H1 (cell line): ENCODE measurements around the gene GLIS2. TPM values are rescaled to one million over a fixed set of nuclear protein-coding genes. Genes with fewer than 3 reads are reported as not detected.
A peak's percentile ranks its signal among the peaks of the same experiment; 100 is the strongest.

Source experiments
- CTCF ChIA-PET: fragments of 300-600 bp; sonication (Branson Sonifier 250); formaldehyde crosslinking; loops from one replicate; lab custom pipeline; 2021; ENCODE audit not compliant: partially characterized antibody; lab: Charles Lee
- POLR2A ChIA-PET: fragments of 300-600 bp; sonication (Branson Sonifier 250); formaldehyde crosslinking; loops from one replicate; lab custom pipeline; 2021; ENCODE audit warnings: inconsistent platforms; ENCODE audit not compliant: partially characterized antibody; lab: Charles Lee
- DNase-seq, 2 experiments: peaks; one replicate each; pipeline versions ENCODE4 v3.0.0 to v3.0.0-alpha.2; 2010 to 2022; ENCODE audit warnings: low spot score in 2 of 2, low read depth in 1 of 2, mixed read lengths in 1 of 2
- FAIRE-seq: peaks from 2 replicates; lab custom pipeline; 2011; peaks lifted over from hg19 to GRCh38; lab: Jason Lieb, UNC
- H2AFZ ChIP-seq: 2 replicates; pipeline ENCODE4 v1.8.1; 2012; ENCODE audit warnings: low read length, inconsistent platforms
- H2AK5ac ChIP-seq: 2 replicates; pipeline ENCODE4 v1.6.1; 2013; ENCODE audit warnings: low read depth, low read length
- H2BK120ac ChIP-seq: replicated peaks from 2 replicates; pipeline ENCODE3; 2013; ENCODE audit warnings: low read depth, low read length, inconsistent platforms
- H2BK12ac ChIP-seq: 2 replicates; pipeline ENCODE4 v1.6.1; 2013; ENCODE audit warnings: low read depth, low read length
- H2BK15ac ChIP-seq: 2 replicates; pipeline ENCODE4 v1.6.1; 2013; ENCODE audit warnings: low read length
- H2BK20ac ChIP-seq: 2 replicates; pipeline ENCODE4 v1.6.1; 2013; ENCODE audit warnings: low read length
- H2BK5ac ChIP-seq: 2 replicates; pipeline ENCODE4 v1.6.1; 2013; ENCODE audit warnings: low read depth, low read length
- H3K14ac ChIP-seq: 2 replicates; pipeline ENCODE4 v1.6.1; 2013; ENCODE audit warnings: inconsistent platforms; ENCODE audit not compliant: insufficient read length
- H3K18ac ChIP-seq: 2 replicates; pipeline ENCODE4 v1.6.1; 2013; ENCODE audit warnings: low read length; ENCODE audit errors: extremely low read depth
- H3K23ac ChIP-seq: 2 replicates; pipeline ENCODE4 v1.6.1; 2013; ENCODE audit warnings: inconsistent platforms; ENCODE audit not compliant: insufficient read length
- H3K23me2 ChIP-seq: 2 replicates; pipeline ENCODE4 v1.6.1; 2013; ENCODE audit warnings: low read depth, low read length
- H3K27ac ChIP-seq: 2 replicates; pipeline ENCODE4 v1.6.1; 2011; ENCODE audit warnings: low read depth, low read length, inconsistent platforms
- H3K27me3 ChIP-seq, 4 experiments: replicated peaks in 1 of 4; 1 replicate in 1 of 4; 2 replicates in 3 of 4; pipeline versions ENCODE4 v1.6.1 to v1.8.1; 2011 to 2013; ENCODE audit warnings: low read length in 3 of 4, mild to moderate bottlenecking in 3 of 4, inconsistent platforms in 2 of 4, mixed read lengths in 2 of 4, moderate library complexity in 1 of 4; ENCODE audit not compliant: control insufficient read depth in 3 of 4, insufficient read depth in 3 of 4; ENCODE audit errors: extremely low read depth in 1 of 4
- H3K36me3 ChIP-seq, 4 experiments: 2 replicates each; pipeline versions ENCODE4 v1.6.1 to v1.8.1; 2011 to 2013; ENCODE audit warnings: mild to moderate bottlenecking in 4 of 4, low read length in 3 of 4, moderate library complexity in 2 of 4, control low read depth in 1 of 4, inconsistent platforms in 1 of 4; ENCODE audit not compliant: insufficient read depth in 4 of 4, control insufficient read depth in 2 of 4
- H3K4ac ChIP-seq: replicated peaks from 2 replicates; pipeline ENCODE3; 2013; ENCODE audit warnings: low read length, low read depth, mixed read lengths, inconsistent platforms; ENCODE audit not compliant: insufficient read length
- H3K4me1 ChIP-seq, 4 experiments: replicated peaks in 1 of 4; 1 replicate in 1 of 4; 2 replicates in 3 of 4; pipeline versions ENCODE4 v1.6.1 to v1.8.1; 2011 to 2013; ENCODE audit warnings: low read length in 3 of 4, inconsistent platforms in 2 of 4, mixed read lengths in 1 of 4; ENCODE audit not compliant: insufficient read depth in 4 of 4, control insufficient read depth in 3 of 4
- H3K4me2 ChIP-seq, 2 experiments: 2 replicates each; pipeline versions ENCODE4 v1.6.1 to v1.8.1; 2011 to 2013; ENCODE audit warnings: low read depth in 2 of 2, low read length in 2 of 2, control low read depth in 1 of 2, inconsistent platforms in 1 of 2, mild to moderate bottlenecking in 1 of 2; ENCODE audit not compliant: insufficient read depth in 1 of 2
- H3K4me3 ChIP-seq, 4 experiments: fragments of 200-600, 300-600 bp in 1 of 4; sonication (generic), shearing (Covaris generic), sonication (Bioruptor Twin) in 1 of 4; 2 replicates each; pipeline versions ENCODE4 v1.5.1 to v1.8.1; 2011 to 2016; ENCODE audit warnings: low read length in 4 of 4, low read depth in 3 of 4, control low read depth in 2 of 4, inconsistent platforms in 2 of 4, mild to moderate bottlenecking in 2 of 4, mixed read lengths in 1 of 4, moderate library complexity in 1 of 4; ENCODE audit not compliant: insufficient read depth in 2 of 4; ENCODE audit errors: extremely low read depth in 1 of 4
- H3K56ac ChIP-seq: replicated peaks from 2 replicates; pipeline ENCODE3; 2013; ENCODE audit warnings: low read depth, mild to moderate bottlenecking, mixed read lengths, low read length, inconsistent platforms; ENCODE audit not compliant: insufficient read length
- H3K79me1 ChIP-seq: 2 replicates; pipeline ENCODE4 v1.6.1; 2013; ENCODE audit warnings: low read depth, low read length, control low read depth
- H3K79me2 ChIP-seq, 2 experiments: 2 replicates each; pipeline versions ENCODE4 v1.6.1 to v1.8.1; 2012 to 2013; ENCODE audit warnings: low read length in 2 of 2, mild to moderate bottlenecking in 2 of 2, inconsistent platforms in 1 of 2; ENCODE audit not compliant: insufficient read depth in 2 of 2, control insufficient read depth in 1 of 2
- H3K9ac ChIP-seq, 4 experiments: replicated peaks in 1 of 4; 1 replicate in 1 of 4; 2 replicates in 3 of 4; pipeline versions ENCODE4 v1.6.1 to v1.8.1; 2011 to 2013; ENCODE audit warnings: low read depth in 3 of 4, low read length in 3 of 4, control low read depth in 2 of 4, mild to moderate bottlenecking in 2 of 4, moderate library complexity in 2 of 4, inconsistent platforms in 1 of 4; ENCODE audit errors: extremely low read depth in 1 of 4
- H3K9me3 ChIP-seq, 2 experiments: 2 replicates each; pipeline versions ENCODE4 v1.6.1 to v1.8.1; 2012 to 2013; ENCODE audit warnings: mild to moderate bottlenecking in 2 of 2, moderate library complexity in 2 of 2, control low read depth in 1 of 2, inconsistent platforms in 1 of 2, low read depth in 1 of 2, low read length in 1 of 2, mixed read lengths in 1 of 2; ENCODE audit not compliant: insufficient read depth in 2 of 2
- H4K20me1 ChIP-seq, 2 experiments: replicated peaks in 1 of 2; 2 replicates each; pipeline versions ENCODE3 to v1.8.1; 2011 to 2013; ENCODE audit warnings: inconsistent platforms in 2 of 2, low read length in 2 of 2, mild to moderate bottlenecking in 1 of 2; ENCODE audit not compliant: insufficient read depth in 2 of 2, control insufficient read depth in 1 of 2
- H4K5ac ChIP-seq: 2 replicates; pipeline ENCODE4 v1.6.1; 2013; ENCODE audit warnings: low read length, low read depth, mixed read lengths, inconsistent platforms; ENCODE audit not compliant: insufficient read length
- H4K8ac ChIP-seq: 2 replicates; pipeline ENCODE4 v1.8.0; 2013; ENCODE audit warnings: mild to moderate bottlenecking, moderate library complexity, low read length, inconsistent platforms; ENCODE audit not compliant: insufficient read depth; ENCODE audit errors: extremely low read depth
- H4K91ac ChIP-seq: replicated peaks from 2 replicates; pipeline ENCODE3; 2013; ENCODE audit warnings: low read length, mixed read lengths, inconsistent platforms; ENCODE audit not compliant: insufficient read length
- CREB1 ChIP-seq: IDR thresholded peaks from 2 replicates; pipeline ENCODE4 v1.6.1; 2012; ENCODE audit warnings: inconsistent platforms
- GABPA ChIP-seq: IDR thresholded peaks from 2 replicates; pipeline ENCODE4 v1.6.1; 2011; ENCODE audit warnings: mild to moderate bottlenecking, low read length, moderate library complexity, borderline replicate concordance; ENCODE audit not compliant: insufficient read depth
- TAF1 ChIP-seq: IDR thresholded peaks from 2 replicates; pipeline ENCODE4 v1.6.1; 2011; ENCODE audit warnings: mild to moderate bottlenecking, low read depth, low read length
- WGBS, 2 experiments: shearing (Covaris generic) in 1 of 2; methylation state at CpG; one replicate each; pipeline versions ENCODE4 v1.1.6 to v1.1.7; 2013 to 2015; ENCODE audit warnings: low lambda C conversion rate in 2 of 2, mixed read lengths in 2 of 2, inconsistent platforms in 1 of 2, low coverage in 1 of 2, missing lambda C conversion rate in 1 of 2; ENCODE audit not compliant: insufficient replicate concordance in 2 of 2, insufficient coverage in 1 of 2, insufficient read length in 1 of 2; ENCODE audit errors: extremely low coverage in 1 of 2, missing lambda C conversion rate in 1 of 2; 5-methylcytosine and 5-hydroxymethylcytosine counted together
- polyA plus RNA-seq, 7 experiments: library from polyadenylated mRNA; depleted of rRNA in 3 of 7; stranded (reverse) in 5 of 7; unstranded in 2 of 7; fragments of >200 nt in 5 of 7; fragments of 200-250 nt in 2 of 7; gene quantifications; 1 replicate in 5 of 7; 2 replicates in 1 of 7; 4 replicates in 1 of 7; pipeline versions ENCODE4 v1.2.1 to v1.2.3, GENCODE V29; 2011 to 2013; ENCODE audit warnings: missing spikeins in 2 of 7, mixed read lengths in 2 of 7
- total RNA-seq: library from RNA; stranded (reverse); fragmentation: NEBNext Ultra II Directional; extraction: Animal tissue kit (Norgen Biotek cat#: 25700); gene quantifications from 2 replicates; pipeline ENCODE4 v1.2.1, GENCODE V29; 2021
- TF ChIP-seq, protein P1 (sequence below), 3 experiments: IDR thresholded peaks; 1 replicate in 2 of 3; 2 replicates in 1 of 3; pipeline versions ENCODE4 v1.5.1 to v1.6.1; 2011; ENCODE audit warnings: low read length in 3 of 3, mild to moderate bottlenecking in 3 of 3, inconsistent platforms in 2 of 3, low read depth in 1 of 3, moderate library complexity in 1 of 3; ENCODE audit not compliant: insufficient read depth in 1 of 3; ENCODE audit errors: control extremely low read depth in 1 of 3
- TF ChIP-seq, protein P2 (sequence below): IDR thresholded peaks from 2 replicates; pipeline ENCODE4 v1.6.1; 2012; ENCODE audit warnings: inconsistent platforms

The GLIS2 gene
- total and polyA plus RNA-seq, 2 of the 8 experiments (the other 6 are each of a cell fraction or from before 2014, with no cell fraction given) = 4.3 to 17.4 TPM

DNA sequence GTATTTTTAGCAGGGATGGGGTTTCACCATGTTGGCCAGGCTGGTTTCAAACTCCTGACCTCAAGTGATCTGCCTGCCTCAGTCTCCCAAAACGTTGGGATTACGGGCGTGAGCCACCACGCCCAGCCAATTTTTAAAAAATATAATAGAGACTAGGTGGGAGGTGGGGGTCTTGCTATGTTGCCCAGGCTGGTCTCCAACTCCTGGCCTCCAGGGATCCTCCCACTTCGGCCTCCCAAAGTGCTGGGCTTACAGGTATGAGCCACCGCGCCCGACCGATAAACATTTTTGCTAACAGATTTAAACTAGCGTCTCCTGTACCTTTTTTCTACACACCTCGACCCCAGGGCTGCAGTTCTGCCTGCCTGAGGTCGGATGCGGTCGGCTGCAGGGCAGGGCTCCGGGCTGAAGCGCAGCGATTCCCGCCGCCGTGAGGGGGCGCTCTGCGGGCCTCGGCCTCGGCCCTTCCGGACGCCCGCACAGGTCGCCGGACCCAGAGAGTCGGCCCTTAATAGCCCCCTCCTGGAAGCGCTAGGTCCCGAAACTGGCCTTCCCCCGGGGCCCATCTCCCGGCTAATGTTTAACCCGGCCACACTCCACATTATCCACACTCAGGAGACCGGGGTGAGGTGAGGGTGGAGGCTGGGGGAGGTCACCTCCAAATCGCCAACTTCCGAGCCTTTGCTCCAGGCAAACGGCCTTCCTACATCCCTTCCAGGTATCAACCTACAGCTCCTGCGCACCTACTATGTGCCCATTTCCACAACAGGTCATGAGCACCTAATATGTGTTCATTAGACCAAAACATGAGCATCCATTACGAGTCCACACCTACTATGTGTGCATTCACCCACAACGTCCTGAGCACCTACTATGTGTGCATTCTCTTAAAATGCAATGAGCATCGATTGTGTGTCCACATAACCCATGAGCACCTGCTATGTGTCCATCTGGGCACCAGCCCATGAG is 2.0 kb upstream of the GLIS2 start:
- 28% methylated on average over 35 of the region's 43 CpGs; no CpG with 5 or more reads in 1 of the 2 experiments for WGBS, 2 experiments
- no peak overlapping the region for H3K4ac ChIP-seq
- H3K4me3 ChIP-seq = peak overlapping the region in 1 of 4 experiments; percentile 82; a peak in 1 of 8 replicates
- no peak overlapping the region for H3K23ac ChIP-seq
- H3K23me2 ChIP-seq = peaks cover 12% of the 10 kb centered on the region
- CTCF ChIA-PET = interaction anchor here (0.7 to 16.7 kb wide), 9 partner anchors 7 to 375 kb away, joined by 3 to 300 read pairs (median 5); no protein-coding TSS in a partner anchor
- H3K79me2 ChIP-seq = peaks cover 0 to 25% of the 10 kb centered on the region in 2 experiments; a peak in 3 of 4 replicates
- H4K91ac ChIP-seq = no peak overlapping the region
- no peaks in the 10 kb centered on the region for H3K9me3 ChIP-seq
- H4K20me1 ChIP-seq = peaks cover 11 to 15% of the 10 kb centered on the region in 2 experiments
- H2BK15ac ChIP-seq = peak overlapping the region; percentile 81; the same call in 1 of the 2 replicates
- peak in 1 of 2 experiments; percentile 86 for DNase-seq
- FAIRE-seq = peak; percentile 77
- H3K56ac ChIP-seq = no peak overlapping the region
- 0 out of 2 replicates have a peak overlapping the region, but pooled peaks have one; percentile 24 for H2BK5ac ChIP-seq
- H4K8ac ChIP-seq = peak overlapping the region; percentile 71; the same call in 1 of the 2 replicates
- H2BK20ac ChIP-seq = no peak overlapping the region
- H2BK120ac ChIP-seq = no peak overlapping the region
- peak overlapping the region; percentile 90 for H3K18ac ChIP-seq
- H3K79me1 ChIP-seq = peaks cover 3% of the 10 kb centered on the region
- H3K4me1 ChIP-seq = peaks cover 0 to 37% (median 29%) of the 10 kb centered on the region in 4 experiments; a peak in 6 of 7 replicates
- POLR2A ChIA-PET = interaction anchor here (0.8 to 25.6 kb wide), 9 partner anchors 7 to 45 kb away, joined by 3 to 403 read pairs (median 6); partner anchors contain the start of gene TFAP4
- H3K27ac ChIP-seq = no peak overlapping the region
- H3K36me3 ChIP-seq = no peaks in the 10 kb centered on the region
- H2BK12ac ChIP-seq = peak overlapping the region; percentile 90
- H4K5ac ChIP-seq = no peak overlapping the region
- H3K9ac ChIP-seq = 0 out of 7 replicates have a peak overlapping the region, but pooled peaks of 1 of the 4 experiments have one; percentile 13
- no peak overlapping the region for H3K14ac ChIP-seq
- H3K27me3 ChIP-seq = peaks cover 0 to 15% (median 11%) of the 10 kb centered on the region in 4 experiments; a peak in 6 of 7 replicates
- H2AFZ ChIP-seq = no peak overlapping the region
- H3K4me2 ChIP-seq = peak overlapping the region; percentile 19 to 94; a peak in 3 of 4 replicates
- H2AK5ac ChIP-seq = peak overlapping the region; percentile 88; the same call in 1 of the 2 replicates
- TF ChIP-seq, protein P1, sequence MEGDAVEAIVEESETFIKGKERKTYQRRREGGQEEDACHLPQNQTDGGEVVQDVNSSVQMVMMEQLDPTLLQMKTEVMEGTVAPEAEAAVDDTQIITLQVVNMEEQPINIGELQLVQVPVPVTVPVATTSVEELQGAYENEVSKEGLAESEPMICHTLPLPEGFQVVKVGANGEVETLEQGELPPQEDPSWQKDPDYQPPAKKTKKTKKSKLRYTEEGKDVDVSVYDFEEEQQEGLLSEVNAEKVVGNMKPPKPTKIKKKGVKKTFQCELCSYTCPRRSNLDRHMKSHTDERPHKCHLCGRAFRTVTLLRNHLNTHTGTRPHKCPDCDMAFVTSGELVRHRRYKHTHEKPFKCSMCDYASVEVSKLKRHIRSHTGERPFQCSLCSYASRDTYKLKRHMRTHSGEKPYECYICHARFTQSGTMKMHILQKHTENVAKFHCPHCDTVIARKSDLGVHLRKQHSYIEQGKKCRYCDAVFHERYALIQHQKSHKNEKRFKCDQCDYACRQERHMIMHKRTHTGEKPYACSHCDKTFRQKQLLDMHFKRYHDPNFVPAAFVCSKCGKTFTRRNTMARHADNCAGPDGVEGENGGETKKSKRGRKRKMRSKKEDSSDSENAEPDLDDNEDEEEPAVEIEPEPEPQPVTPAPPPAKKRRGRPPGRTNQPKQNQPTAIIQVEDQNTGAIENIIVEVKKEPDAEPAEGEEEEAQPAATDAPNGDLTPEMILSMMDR (IDR thresholded peaks at IDR 0.05; ENCODE audit: control extremely low read depth in 1 of 3, insufficient read depth in 1 of 3, low read depth in 1 of 3, low read length in 3 of 3) = peak; percentile 82 to 90 (median 89)
- TF ChIP-seq CREB1 = 0 out of 2 replicates have a peak, but pooled peaks have one; percentile 27
- TF ChIP-seq, protein P2, sequence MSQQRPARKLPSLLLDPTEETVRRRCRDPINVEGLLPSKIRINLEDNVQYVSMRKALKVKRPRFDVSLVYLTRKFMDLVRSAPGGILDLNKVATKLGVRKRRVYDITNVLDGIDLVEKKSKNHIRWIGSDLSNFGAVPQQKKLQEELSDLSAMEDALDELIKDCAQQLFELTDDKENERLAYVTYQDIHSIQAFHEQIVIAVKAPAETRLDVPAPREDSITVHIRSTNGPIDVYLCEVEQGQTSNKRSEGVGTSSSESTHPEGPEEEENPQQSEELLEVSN = no peak
- 0 out of 2 replicates have a peak, but pooled peaks have one; percentile 64 for TF ChIP-seq GABPA
- 0 out of 2 replicates have a peak, but pooled peaks have one; percentile 34 for TF ChIP-seq TAF1
